ENCODE measurements around the gene MST1. TPM values are rescaled to one million over a fixed set of nuclear protein-coding genes. Genes with fewer than 3 reads are reported as not detected.

The MST1 gene
- total RNA-seq, 1 donor from 2014 or later, result 45.2 TPM

DNA sequence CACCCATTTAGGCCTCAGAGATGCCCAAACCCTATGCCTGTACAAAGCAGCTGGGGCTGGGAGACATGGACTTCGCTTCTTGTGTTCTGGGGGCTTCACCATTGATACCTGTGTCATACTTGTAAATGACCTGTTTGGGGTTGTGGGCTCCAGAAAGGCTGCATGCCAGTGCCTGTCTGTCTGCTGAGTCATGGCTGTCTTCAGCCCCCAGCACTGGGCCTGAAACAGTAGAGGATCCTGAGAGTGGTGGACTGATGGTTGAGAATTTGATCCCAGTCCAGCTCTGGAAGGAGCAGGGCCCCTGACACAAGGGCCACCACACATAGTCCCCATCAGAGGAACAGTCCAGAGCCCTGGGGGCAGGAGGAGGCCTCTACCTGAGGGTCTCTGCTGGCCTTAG lies 39.7 kb downstream of the MST1 start:
- Mint-ChIP-seq H3K36me3 (ENCODE audit: insufficient read depth) (no peaks in the 10 kb centered on the region), H3K27ac (no peak overlapping the region), H3K27me3 (no peaks in the 10 kb centered on the region), H3K9me3 (ENCODE audit: low read depth) (no peaks in the 10 kb centered on the region), H3K4me1 (ENCODE audit: low read depth) (peaks cover 4% of the 10 kb centered on the region), H3K4me3 (ENCODE audit: low read depth) (no peak overlapping the region)
- no peak for DNase-seq (ENCODE audit: low spot score, unreplicated experiment)
- TF ChIP-seq, protein P1, sequence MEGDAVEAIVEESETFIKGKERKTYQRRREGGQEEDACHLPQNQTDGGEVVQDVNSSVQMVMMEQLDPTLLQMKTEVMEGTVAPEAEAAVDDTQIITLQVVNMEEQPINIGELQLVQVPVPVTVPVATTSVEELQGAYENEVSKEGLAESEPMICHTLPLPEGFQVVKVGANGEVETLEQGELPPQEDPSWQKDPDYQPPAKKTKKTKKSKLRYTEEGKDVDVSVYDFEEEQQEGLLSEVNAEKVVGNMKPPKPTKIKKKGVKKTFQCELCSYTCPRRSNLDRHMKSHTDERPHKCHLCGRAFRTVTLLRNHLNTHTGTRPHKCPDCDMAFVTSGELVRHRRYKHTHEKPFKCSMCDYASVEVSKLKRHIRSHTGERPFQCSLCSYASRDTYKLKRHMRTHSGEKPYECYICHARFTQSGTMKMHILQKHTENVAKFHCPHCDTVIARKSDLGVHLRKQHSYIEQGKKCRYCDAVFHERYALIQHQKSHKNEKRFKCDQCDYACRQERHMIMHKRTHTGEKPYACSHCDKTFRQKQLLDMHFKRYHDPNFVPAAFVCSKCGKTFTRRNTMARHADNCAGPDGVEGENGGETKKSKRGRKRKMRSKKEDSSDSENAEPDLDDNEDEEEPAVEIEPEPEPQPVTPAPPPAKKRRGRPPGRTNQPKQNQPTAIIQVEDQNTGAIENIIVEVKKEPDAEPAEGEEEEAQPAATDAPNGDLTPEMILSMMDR (IDR thresholded peaks at IDR 0.05; ENCODE audit: unreplicated experiment), result no peak

DNA sequence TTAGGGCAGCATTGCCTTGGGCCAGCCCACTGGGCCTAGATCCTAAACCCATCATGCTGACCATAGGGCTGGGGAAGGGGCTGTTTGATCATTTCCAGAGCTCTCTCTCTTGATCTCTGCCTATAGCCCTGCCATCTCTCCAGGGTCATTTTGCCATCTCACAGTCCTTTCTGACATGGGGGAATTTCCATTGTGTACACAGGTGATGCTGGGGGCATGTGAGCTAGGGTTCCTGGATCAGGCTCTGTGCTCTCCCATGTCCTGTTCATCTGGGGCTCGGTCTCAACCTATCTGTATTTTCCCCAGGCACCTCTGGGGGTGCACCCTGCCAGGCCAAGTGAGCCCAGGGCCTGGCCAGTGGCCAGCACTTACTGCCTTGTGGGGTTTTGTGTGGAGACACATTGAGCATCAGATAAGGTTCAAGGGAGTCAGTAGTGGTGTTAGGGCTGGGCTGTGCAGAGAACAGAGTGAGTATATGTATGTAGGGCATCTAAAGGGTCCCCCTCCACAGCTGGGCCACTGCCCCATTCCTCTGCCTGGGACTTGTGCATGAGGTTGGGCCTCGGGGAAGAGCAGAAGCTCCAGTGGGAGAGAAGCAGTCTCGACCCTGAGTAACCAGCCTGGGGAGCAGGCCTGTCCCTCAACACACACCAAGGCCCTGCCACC lies 40.8 kb downstream of the MST1 start:
- Mint-ChIP-seq H3K27me3 (no peaks in the 10 kb centered on the region), H3K36me3 (ENCODE audit: insufficient read depth) (no peaks in the 10 kb centered on the region), H3K27ac (no peak overlapping the region), H3K4me1 (ENCODE audit: low read depth) (peaks cover 4% of the 10 kb centered on the region), H3K4me3 (ENCODE audit: low read depth) (no peak overlapping the region), H3K9me3 (ENCODE audit: low read depth) (no peaks in the 10 kb centered on the region)
- no peak for DNase-seq (ENCODE audit: low spot score, unreplicated experiment)
- TF ChIP-seq, protein P1 (IDR thresholded peaks at IDR 0.05; ENCODE audit: unreplicated experiment), result no peak

DNA sequence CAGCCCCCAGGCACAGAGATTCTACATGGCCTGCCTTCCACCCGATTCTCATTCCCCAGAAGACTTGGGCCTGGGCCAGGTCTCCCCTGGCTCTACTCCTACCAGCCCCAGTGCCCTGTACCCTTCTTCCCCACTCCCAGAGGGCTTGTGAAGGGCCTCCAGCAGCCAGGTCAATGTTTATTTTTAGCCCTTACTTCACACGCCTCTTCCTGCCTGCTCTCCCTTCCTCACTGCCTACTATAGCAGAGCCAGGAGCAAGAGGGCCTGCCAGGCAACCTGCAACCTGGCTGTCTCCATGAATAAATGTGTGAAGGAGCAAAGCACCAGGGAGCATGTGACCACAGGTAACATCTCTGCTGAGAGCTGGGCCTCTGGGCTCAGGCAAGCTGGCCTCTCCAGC lies 41.5 kb downstream of the MST1 start:
- no peaks in the 10 kb centered on the region for H3K27me3 Mint-ChIP-seq
- peak overlapping the region; percentile 4 for H3K27ac Mint-ChIP-seq
- peaks cover 4% of the 10 kb centered on the region for H3K4me1 Mint-ChIP-seq (ENCODE audit: low read depth)
- no peak for DNase-seq (ENCODE audit: low spot score, unreplicated experiment)
- TF ChIP-seq, protein P1 (IDR thresholded peaks at IDR 0.05; ENCODE audit: unreplicated experiment), result no peak
- H3K36me3 Mint-ChIP-seq (ENCODE audit: insufficient read depth), result no peaks in the 10 kb centered on the region
- H3K9me3 Mint-ChIP-seq (ENCODE audit: low read depth), result no peaks in the 10 kb centered on the region
- no peak overlapping the region for H3K4me3 Mint-ChIP-seq (ENCODE audit: low read depth)

DNA sequence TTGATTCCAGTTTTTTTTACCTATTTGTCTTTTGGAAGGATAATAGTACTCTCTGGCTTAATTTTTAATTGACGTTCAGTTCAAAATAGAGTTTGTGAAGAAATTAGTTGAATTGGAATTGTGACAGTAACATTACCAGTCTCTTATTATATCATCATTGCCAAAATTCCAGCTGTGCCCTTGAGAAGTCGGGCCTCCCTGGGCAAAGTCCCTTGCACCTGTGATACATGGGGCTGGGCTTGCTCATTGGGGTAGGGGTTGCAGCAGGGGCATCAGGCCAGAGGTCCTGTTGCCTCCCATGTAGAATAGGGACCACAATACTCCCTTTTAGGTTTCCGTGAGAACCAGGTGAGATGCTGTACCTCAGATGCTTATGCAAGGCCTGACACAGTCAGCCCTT lies 43.0 kb downstream of the MST1 start:
- Mint-ChIP-seq H3K9me3 (ENCODE audit: low read depth) (no peaks in the 10 kb centered on the region), H3K27ac (no peak overlapping the region), H3K27me3 (no peaks in the 10 kb centered on the region), H3K4me3 (ENCODE audit: low read depth) (no peak overlapping the region), H3K36me3 (ENCODE audit: insufficient read depth) (no peaks in the 10 kb centered on the region), H3K4me1 (ENCODE audit: low read depth) (peaks cover 4% of the 10 kb centered on the region)
- no peak for DNase-seq (ENCODE audit: low spot score, unreplicated experiment)
- TF ChIP-seq, protein P1 (IDR thresholded peaks at IDR 0.05; ENCODE audit: unreplicated experiment), result no peak

DNA sequence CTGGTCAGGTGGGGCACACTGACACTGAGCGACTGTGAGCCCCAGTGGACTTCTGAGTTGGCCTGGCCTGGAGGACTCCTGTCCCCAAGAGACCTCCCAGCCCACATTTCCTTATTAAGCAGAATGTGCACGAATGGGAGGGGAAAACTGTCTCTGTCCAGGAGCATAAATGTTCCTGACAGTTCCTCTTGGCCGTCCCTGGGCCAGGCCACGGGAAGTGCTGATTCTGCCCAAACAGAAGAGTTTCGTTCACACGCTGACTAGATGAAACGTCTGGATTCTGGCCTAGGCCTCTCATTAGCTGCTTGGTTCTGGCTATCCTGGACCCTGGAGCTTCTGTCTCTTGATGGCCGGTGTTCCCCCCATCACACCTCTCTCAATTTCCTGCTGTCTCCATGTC lies 44.6 kb downstream of the MST1 start:
- TF ChIP-seq, protein P1 (IDR thresholded peaks at IDR 0.05; ENCODE audit: unreplicated experiment), result no peak
- Mint-ChIP-seq H3K36me3 (ENCODE audit: insufficient read depth) (no peaks in the 10 kb centered on the region), H3K4me3 (ENCODE audit: low read depth) (no peak overlapping the region), H3K27ac (no peak overlapping the region), H3K9me3 (ENCODE audit: low read depth) (no peaks in the 10 kb centered on the region), H3K4me1 (ENCODE audit: low read depth) (peaks cover 4% of the 10 kb centered on the region), H3K27me3 (no peaks in the 10 kb centered on the region)
- no peak for DNase-seq (ENCODE audit: low spot score, unreplicated experiment)

Data from progenitor cell of endocrine pancreas (in vitro differentiated cells).